RWPE1 (cell line): Measurements from ENCODE around the gene CSMD2.

Experiments used
- CTCF ChIA-PET: fragments of 350-600 bp; sonication (Branson Sonifier 250); formaldehyde crosslinking; extraction: SDS; loops from one replicate; lab custom pipeline; 2021; lab: Yijun Ruan, JAX
- POLR2A ChIA-PET: fragments of 400-600 bp; formaldehyde crosslinking; extraction: SDS; loops from one replicate; lab custom pipeline; 2020; ENCODE audit warnings: antibody characterized with exemption; ENCODE audit not compliant: low non-redundant PET; lab: Yijun Ruan, JAX
- DNase-seq: peaks from one replicate; pipeline ENCODE4 v3.0.0; 2012; ENCODE audit warnings: low spot score
- H3K27ac ChIP-seq: fragments of 450-650 bp; 2 replicates; pipeline ENCODE4 v1.5.1; 2017
- TF ChIP-seq, protein P1 (sequence below): fragments of 450-650 bp; conservative IDR thresholded peaks from 2 replicates; pipeline ENCODE4 v1.5.1; 2017; ENCODE audit warnings: low read depth, mild to moderate bottlenecking

The CSMD2 gene

GRCh38 chr1:33897092-33897725 lies 267.8 kb downstream of the CSMD2 start:
- TF ChIP-seq, protein P1, sequence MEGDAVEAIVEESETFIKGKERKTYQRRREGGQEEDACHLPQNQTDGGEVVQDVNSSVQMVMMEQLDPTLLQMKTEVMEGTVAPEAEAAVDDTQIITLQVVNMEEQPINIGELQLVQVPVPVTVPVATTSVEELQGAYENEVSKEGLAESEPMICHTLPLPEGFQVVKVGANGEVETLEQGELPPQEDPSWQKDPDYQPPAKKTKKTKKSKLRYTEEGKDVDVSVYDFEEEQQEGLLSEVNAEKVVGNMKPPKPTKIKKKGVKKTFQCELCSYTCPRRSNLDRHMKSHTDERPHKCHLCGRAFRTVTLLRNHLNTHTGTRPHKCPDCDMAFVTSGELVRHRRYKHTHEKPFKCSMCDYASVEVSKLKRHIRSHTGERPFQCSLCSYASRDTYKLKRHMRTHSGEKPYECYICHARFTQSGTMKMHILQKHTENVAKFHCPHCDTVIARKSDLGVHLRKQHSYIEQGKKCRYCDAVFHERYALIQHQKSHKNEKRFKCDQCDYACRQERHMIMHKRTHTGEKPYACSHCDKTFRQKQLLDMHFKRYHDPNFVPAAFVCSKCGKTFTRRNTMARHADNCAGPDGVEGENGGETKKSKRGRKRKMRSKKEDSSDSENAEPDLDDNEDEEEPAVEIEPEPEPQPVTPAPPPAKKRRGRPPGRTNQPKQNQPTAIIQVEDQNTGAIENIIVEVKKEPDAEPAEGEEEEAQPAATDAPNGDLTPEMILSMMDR = no peak
- ChIA-PET CTCF (no interaction called here), POLR2A (no interaction called here)
- H3K27ac ChIP-seq = no peak overlapping the region
- no peak for DNase-seq

GRCh38 chr1:33895976-33896375 lies 269.1 kb downstream of the CSMD2 start:
- TF ChIP-seq, protein P1 = no peak
- DNase-seq = no peak
- ChIA-PET POLR2A (no interaction called here), CTCF (interaction anchor here (0.6 kb wide), 1 partner anchor 147 kb away, joined by 3 read pairs; no protein-coding TSS in a partner anchor)
- H3K27ac ChIP-seq = no peak overlapping the region

DNA sequence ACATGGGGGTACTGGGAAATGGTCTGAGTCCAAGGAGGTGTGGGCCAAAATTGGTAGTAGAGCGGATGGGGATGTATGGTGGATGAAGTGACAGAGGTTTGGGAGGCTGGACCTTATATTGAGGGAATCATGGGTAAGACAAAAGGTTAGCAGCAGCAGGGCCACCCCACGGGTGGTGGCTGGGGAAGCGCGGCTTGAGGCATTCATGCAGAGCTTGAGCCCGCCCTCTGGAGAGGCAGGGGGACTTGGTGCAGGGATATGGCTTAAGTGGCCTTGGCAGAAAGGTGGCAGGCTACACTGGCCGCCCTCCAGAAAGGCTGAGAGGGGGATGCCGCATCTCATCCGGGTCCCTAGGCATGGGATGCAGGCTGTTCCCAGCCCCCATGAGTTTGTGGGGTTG lies 269.6 kb downstream of the CSMD2 start:
- no peak overlapping the region for H3K27ac ChIP-seq
- ChIA-PET POLR2A (no interaction called here), CTCF (no interaction called here)
- no peak for DNase-seq
- TF ChIP-seq, protein P1 = no peak

DNA sequence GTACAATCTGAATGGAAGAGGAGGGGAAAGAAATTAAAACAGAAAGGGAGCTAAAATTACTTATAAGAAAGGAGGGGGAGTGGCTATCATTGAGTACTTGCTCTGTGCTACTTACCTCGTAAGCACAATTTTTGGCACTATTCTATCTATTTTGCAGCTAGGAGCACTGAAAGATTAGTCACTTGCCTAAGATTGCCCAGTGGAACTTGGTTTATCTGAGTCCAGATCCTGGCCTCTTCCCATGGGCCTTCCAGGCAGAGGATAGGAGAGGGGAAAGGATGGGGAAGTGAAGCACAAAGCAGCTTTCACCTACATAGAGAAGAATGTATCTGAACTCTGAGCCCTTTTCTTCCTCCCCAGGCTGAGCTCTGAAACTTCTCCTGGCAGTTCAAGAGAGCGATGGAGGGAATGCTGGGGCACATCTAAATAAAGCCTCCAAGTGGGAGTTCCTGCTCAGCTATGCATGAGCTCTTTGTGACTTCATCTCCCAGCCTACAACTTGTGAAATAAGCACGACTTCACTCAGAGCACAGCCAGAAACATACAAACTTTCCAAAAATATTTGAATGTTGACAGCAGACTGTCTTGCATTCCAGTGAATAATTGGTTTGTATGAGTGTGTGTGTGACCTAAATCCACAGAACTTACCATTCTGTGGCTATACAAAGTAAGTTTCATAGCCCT lies 271.7 kb downstream of the CSMD2 start:
- no peak for DNase-seq
- ChIA-PET POLR2A (no interaction called here), CTCF (interaction anchor here (0.5 to 1.0 kb wide), 2 partner anchors 44 to 158 kb away, joined by 3 to 5 read pairs; no protein-coding TSS in a partner anchor)
- TF ChIP-seq, protein P1 = no peak
- H3K27ac ChIP-seq = no peak overlapping the region

- TF ChIP-seq, protein P1 = no peak
- no peak for DNase-seq
- CTCF ChIA-PET = no interaction called here
- no peak overlapping the region for H3K27ac ChIP-seq
- POLR2A ChIA-PET = no interaction called here
Measured at GRCh38 chr1:33886496-33886895, 278.5 kb downstream of the CSMD2 start.

DNA sequence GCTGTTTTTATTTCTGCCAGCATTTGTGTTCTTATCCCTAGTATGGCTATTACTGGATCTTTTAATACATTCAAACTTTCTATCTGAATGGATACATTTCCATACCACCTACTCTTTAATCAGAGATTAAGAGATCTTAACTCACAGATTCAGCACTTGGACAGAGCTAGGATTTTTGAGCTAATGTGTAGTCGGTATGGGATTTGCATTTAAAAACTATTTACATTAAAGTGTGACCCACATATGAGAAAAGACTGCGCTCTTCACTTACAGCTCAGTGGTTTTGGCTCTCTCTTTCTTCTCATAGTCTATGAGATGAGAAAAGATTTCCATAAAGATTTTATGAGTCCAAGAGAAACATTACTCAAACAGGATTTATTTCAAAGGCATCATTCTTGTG lies 284.7 kb downstream of the CSMD2 start:
- no peak for DNase-seq
- TF ChIP-seq, protein P1 = no peak
- ChIA-PET CTCF (interaction anchor here (0.6 kb wide), 1 partner anchor 698 kb away, joined by 3 read pairs; no protein-coding TSS in a partner anchor), POLR2A (no interaction called here)
- H3K27ac ChIP-seq = no peak overlapping the region
